Sigmoid colon (tissue), 4 donors: ENCODE measurements around the gene TMEM9.

ENCODE experiments used
- EP300 ChIP-seq, 4 donors: sonication (generic); formaldehyde crosslinking; IDR thresholded peaks; one replicate each; pipeline ENCODE4 v1.6.1; 2017; ENCODE audit warnings: antibody characterized with exemption in 4 of 4
- POLR2A ChIP-seq, 2 donors: fragments of 450-650 bp; IDR thresholded peaks; one replicate each; pipeline ENCODE4 v1.6.1; 2016; ENCODE audit warnings: antibody characterized with exemption in 2 of 2, mild to moderate bottlenecking in 2 of 2, moderate library complexity in 2 of 2
- TF ChIP-seq, protein P1 (sequence below), 4 experiments: fragments of 450-650 bp in 3 of 4; fragments of 200-600 bp in 1 of 4; IDR thresholded peaks; one replicate each; pipeline ENCODE4 v1.5.1; 2016 to 2019; ENCODE audit warnings: antibody characterized with exemption in 4 of 4, mild to moderate bottlenecking in 3 of 4, moderate library complexity in 2 of 4

DNA sequence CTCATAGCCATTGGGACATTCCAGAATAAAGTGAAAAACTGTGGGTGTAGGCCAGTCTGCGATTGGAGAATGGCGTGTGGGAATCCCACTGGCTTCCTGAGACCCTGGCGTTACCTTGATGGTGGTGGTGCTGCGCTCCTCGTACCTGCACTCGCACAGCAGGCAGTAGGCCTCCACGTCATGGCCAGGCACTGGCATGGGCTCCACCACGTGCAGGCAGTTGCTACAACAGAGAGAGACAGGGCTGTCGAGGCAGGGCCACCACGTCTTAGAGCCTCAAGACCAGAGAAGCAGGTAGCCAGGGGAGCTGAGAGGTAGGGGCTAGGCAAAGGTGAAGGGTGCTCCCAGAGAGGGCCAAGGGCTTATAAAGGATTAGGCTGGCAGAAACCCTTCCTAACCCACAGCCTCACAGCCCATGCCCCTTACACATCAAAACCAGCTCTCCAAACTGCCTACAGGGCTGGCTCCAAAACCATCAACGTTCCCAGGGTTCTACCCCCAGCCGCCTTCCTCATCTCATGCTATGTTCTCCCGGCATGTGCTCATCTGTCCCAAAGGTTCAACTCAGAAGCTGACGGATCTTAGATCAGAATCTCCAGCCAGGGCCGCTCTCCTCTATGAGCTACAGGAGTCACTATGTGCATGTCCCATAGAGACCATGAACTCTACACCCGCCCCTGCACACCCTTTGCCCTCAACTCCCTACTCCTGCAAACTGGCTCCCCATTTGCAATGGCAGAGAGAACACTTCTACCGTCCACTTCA, 7.5 kb downstream of the TMEM9 start:
- TF ChIP-seq, protein P1, sequence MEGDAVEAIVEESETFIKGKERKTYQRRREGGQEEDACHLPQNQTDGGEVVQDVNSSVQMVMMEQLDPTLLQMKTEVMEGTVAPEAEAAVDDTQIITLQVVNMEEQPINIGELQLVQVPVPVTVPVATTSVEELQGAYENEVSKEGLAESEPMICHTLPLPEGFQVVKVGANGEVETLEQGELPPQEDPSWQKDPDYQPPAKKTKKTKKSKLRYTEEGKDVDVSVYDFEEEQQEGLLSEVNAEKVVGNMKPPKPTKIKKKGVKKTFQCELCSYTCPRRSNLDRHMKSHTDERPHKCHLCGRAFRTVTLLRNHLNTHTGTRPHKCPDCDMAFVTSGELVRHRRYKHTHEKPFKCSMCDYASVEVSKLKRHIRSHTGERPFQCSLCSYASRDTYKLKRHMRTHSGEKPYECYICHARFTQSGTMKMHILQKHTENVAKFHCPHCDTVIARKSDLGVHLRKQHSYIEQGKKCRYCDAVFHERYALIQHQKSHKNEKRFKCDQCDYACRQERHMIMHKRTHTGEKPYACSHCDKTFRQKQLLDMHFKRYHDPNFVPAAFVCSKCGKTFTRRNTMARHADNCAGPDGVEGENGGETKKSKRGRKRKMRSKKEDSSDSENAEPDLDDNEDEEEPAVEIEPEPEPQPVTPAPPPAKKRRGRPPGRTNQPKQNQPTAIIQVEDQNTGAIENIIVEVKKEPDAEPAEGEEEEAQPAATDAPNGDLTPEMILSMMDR (IDR thresholded peaks at IDR 0.05) = no peak
- no peak for TF ChIP-seq POLR2A (IDR thresholded peaks at IDR 0.05)
- no peak for TF ChIP-seq EP300 (IDR thresholded peaks at IDR 0.05)
